SU-DHL-6 (cell line): ENCODE measurements around the gene SHMT2.

ENCODE experiments used
- CTCF ChIP-seq: fragments of 200-600 bp; sonication (generic); IDR thresholded peaks from one replicate; pipeline ENCODE4 v1.5.1; 2017; ENCODE audit warnings: antibody characterized with exemption, mild to moderate bottlenecking, low read length, moderate library complexity; ENCODE audit not compliant: insufficient read depth, poor library complexity, severe bottlenecking
- EZH2phosphoT487 ChIP-seq: fragments of 200-600 bp; sonication (generic), shearing (Covaris generic); conservative IDR thresholded peaks from 2 replicates; pipeline ENCODE4 v1.6.1; 2018; ENCODE audit warnings: mild to moderate bottlenecking, antibody characterized with exemption, low read length, moderate library complexity, mixed read lengths

DNA sequence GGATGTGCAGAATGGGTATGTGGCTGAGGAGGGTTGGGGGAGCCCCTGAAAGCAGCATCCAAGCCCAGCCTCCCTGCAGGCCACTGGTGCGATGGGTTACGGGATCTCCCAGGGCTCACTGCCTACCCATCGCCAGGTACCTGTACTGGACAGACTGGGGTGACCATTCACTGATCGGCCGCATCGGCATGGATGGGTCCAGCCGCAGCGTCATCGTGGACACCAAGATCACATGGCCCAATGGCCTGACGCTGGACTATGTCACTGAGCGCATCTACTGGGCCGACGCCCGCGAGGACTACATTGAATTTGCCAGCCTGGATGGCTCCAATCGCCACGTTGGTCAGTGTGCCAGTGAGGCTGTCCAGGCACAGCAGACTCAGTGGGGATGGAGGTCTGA is 31.2 kb upstream of the SHMT2 start:
- TF ChIP-seq CTCF (no peak), EZH2phosphoT487 (no peak)
